Measurements from ENCODE around the gene PTPRN2. TPM values are rescaled to one million over a fixed set of nuclear protein-coding genes. Genes with fewer than 3 reads are reported as not detected.

Gene PTPRN2
- total and polyA plus RNA-seq, 7 donors = 0.47 to 0.82 (median 0.51) TPM

- Histone ChIP-seq H3K36me3 (ENCODE audit: insufficient read depth in 1 of 2, low read depth in 1 of 2) (no peaks in the 10 kb centered on the region), H3K9me3 (no peaks in the 10 kb centered on the region), H3K4me3 (no peak overlapping the region), H3K27ac (no peak overlapping the region), H3K27me3 (ENCODE audit: insufficient read depth in 3 of 3, low read length in 2 of 3) (peaks cover 0 to 9% (median under 1%) of the 10 kb centered on the region in 3 donors), H3K4me1 (no peaks in the 10 kb centered on the region)
- WGBS, 3 donors = 79 to 96% (median 81%) methylated on average over 14 of the region's 14 CpGs
- DNase-seq (no peak), ATAC-seq (no peak)
- intact Hi-C loops (cut with DNase I) = no loop called here
- no peak for TF ChIP-seq CTCF (IDR thresholded peaks at IDR 0.05)
Measured at GRCh38 chr7:157664034-157664433, 923.6 kb downstream of the PTPRN2 start.

GRCh38 chr7:157662981-157663716 is 924.5 kb downstream of the PTPRN2 start:
- H3K27ac ChIP-seq = no peak overlapping the region
- H3K9me3 ChIP-seq = no peaks in the 10 kb centered on the region
- ATAC-seq = no peak
- H3K36me3 ChIP-seq (ENCODE audit: insufficient read depth in 1 of 2, low read depth in 1 of 2) = no peaks in the 10 kb centered on the region
- H3K27me3 ChIP-seq (ENCODE audit: insufficient read depth in 3 of 3, low read length in 2 of 3) = peaks cover 0 to 9% (median 5%) of the 10 kb centered on the region in 3 donors
- intact Hi-C loops (cut with DNase I) = no loop called here
- no peaks in the 10 kb centered on the region for H3K4me1 ChIP-seq
- peak in 1 of 2 donors; percentile 44 for DNase-seq
- 39 to 45% (median 39%) methylated on average over 32 to 34 of the region's 34 CpGs for WGBS, 3 donors
- no peak for TF ChIP-seq CTCF (IDR thresholded peaks at IDR 0.05)
- H3K4me3 ChIP-seq = no peak overlapping the region

GRCh38 chr7:157662110-157662791 is 925.4 kb downstream of the PTPRN2 start:
- ATAC-seq = no peak
- Histone ChIP-seq H3K4me3 (no peak overlapping the region), H3K27me3 (ENCODE audit: insufficient read depth in 3 of 3, low read length in 2 of 3) (peaks cover 0 to 9% (median 5%) of the 10 kb centered on the region in 3 donors), H3K27ac (no peak overlapping the region), H3K4me1 (no peaks in the 10 kb centered on the region), H3K36me3 (ENCODE audit: insufficient read depth in 1 of 2, low read depth in 1 of 2) (no peaks in the 10 kb centered on the region), H3K9me3 (no peaks in the 10 kb centered on the region)
- WGBS, 3 donors = 87 to 90% (median 89%) methylated on average over 26 of the region's 26 CpGs
- TF ChIP-seq CTCF (IDR thresholded peaks at IDR 0.05) = no peak
- intact Hi-C loops (cut with DNase I) = no loop called here
- DNase-seq = no peak

GRCh38 chr7:157661611-157661975 is 926.0 kb downstream of the PTPRN2 start:
- Histone ChIP-seq H3K27ac (no peak overlapping the region), H3K4me1 (no peaks in the 10 kb centered on the region), H3K36me3 (ENCODE audit: insufficient read depth in 1 of 2, low read depth in 1 of 2) (no peaks in the 10 kb centered on the region), H3K9me3 (no peaks in the 10 kb centered on the region), H3K4me3 (no peak overlapping the region), H3K27me3 (ENCODE audit: insufficient read depth in 3 of 3, low read length in 2 of 3) (peaks cover 0 to 9% (median 5%) of the 10 kb centered on the region in 3 donors)
- ATAC-seq (no peak), DNase-seq (no peak)
- intact Hi-C loops (cut with DNase I) = no loop called here
- WGBS, 3 donors = 82 to 88% (median 83%) methylated on average over 11 of the region's 11 CpGs
- no peak for TF ChIP-seq CTCF (IDR thresholded peaks at IDR 0.05)

All from psoas muscle (tissue), 8 donors.